Body of pancreas (tissue), 4 donors: ENCODE results near the gene PMIS2. TPM values are rescaled to one million over a fixed set of nuclear protein-coding genes. Genes with fewer than 3 reads are reported as not detected.

Source experiments
- ATAC-seq: fragments of 150-250 bp; one replicate; pipeline ENCODE4 v1.9.1; 2016
- DNase-seq, 4 donors: peaks; one replicate each; pipeline ENCODE4 v3.0.0-alpha.2; 2019
- H3K27ac ChIP-seq, 4 donors: fragments of 200-600 bp; sonication (generic); 1 replicate in 3 of 4; 2 replicates in 1 of 4; pipeline versions ENCODE4 v1.5.1 to v1.6.1; 2016 to 2019; ENCODE audit warnings: mild to moderate bottlenecking in 1 of 4, mixed read lengths in 1 of 4, moderate library complexity in 1 of 4
- H3K27me3 ChIP-seq, 2 donors: fragments of 200-600 bp; sonication (generic); one replicate each; pipeline ENCODE4 v1.6.0; 2016; ENCODE audit warnings: mild to moderate bottlenecking in 1 of 2
- H3K36me3 ChIP-seq, 2 donors: fragments of 200-600 bp; sonication (generic); replicated peaks in 1 of 2; 2 replicates each; pipeline ENCODE4 v1.5.1; 2016; ENCODE audit warnings: low read depth in 2 of 2; ENCODE audit not compliant: insufficient read depth in 1 of 2
- H3K4me1 ChIP-seq: fragments of 200-600 bp; sonication (generic); one replicate; pipeline ENCODE4 v1.6.0; 2016
- H3K4me3 ChIP-seq, 2 donors: fragments of 200-600 bp; sonication (generic); 1 replicate in 1 of 2; 2 replicates in 1 of 2; pipeline ENCODE4 v1.5.1; 2016 to 2019
- H3K9me3 ChIP-seq, 3 donors: fragments of 200-600 bp; sonication (generic); 1 replicate in 2 of 3; 2 replicates in 1 of 3; pipeline ENCODE4 v1.5.1; 2016
- CTCF ChIP-seq, 7 experiments: fragments of 450-650 bp in 4 of 7; fragments of 200-600 bp in 3 of 7; sonication (generic) in 3 of 7; IDR thresholded peaks; one replicate each; pipeline ENCODE4 v1.5.1; 2016 to 2019; ENCODE audit warnings: antibody characterized with exemption in 7 of 7
- POLR2A ChIP-seq, 3 donors: fragments of 450-650 bp; IDR thresholded peaks; one replicate each; pipeline ENCODE4 v1.6.1; 2016; ENCODE audit warnings: antibody characterized with exemption in 3 of 3, mild to moderate bottlenecking in 2 of 3
- WGBS, 2 donors: methylation state at CpG; one replicate each; pipeline ENCODE4 v1.1.5; 2017; 5-methylcytosine and 5-hydroxymethylcytosine counted together
- intact Hi-C: fragments of 100-400 bp; cut with DNase I; formaldehyde crosslinking; loops from one replicate; pipeline ENCODE4 v1.15.1; 2023
- total RNA-seq, 2 donors: library from RNA; depleted of rRNA; stranded (reverse); fragments of >200 nt; gene quantifications; one replicate each; pipeline ENCODE4 v1.1.0, GENCODE V29; 2016

The PMIS2 gene
- total RNA-seq, 2 donors from 2014 or later, result not detected

GRCh38 chr19:35577918-35578317 is 8.1 kb upstream of the PMIS2 start:
- intact Hi-C loops, result no loop called here
- H3K27me3 ChIP-seq, result no peaks in the 10 kb centered on the region
- H3K9me3 ChIP-seq, result peaks cover 0 to 8% (median 0%) of the 10 kb centered on the region in 3 donors
- 10 to 80% methylated on average over 1 of the region's 1 CpG for WGBS, 2 donors
- no peak overlapping the region for H3K4me3 ChIP-seq
- ATAC-seq (no peak), DNase-seq (no peak)
- H3K27ac ChIP-seq, result no peak overlapping the region
- H3K36me3 ChIP-seq, result no peaks in the 10 kb centered on the region
- no peak for TF ChIP-seq CTCF (IDR thresholded peaks at IDR 0.05)
- no peak for TF ChIP-seq POLR2A (IDR thresholded peaks at IDR 0.05)
- H3K4me1 ChIP-seq, result no peaks in the 10 kb centered on the region

GRCh38 chr19:35578707-35579106 is 7.3 kb upstream of the PMIS2 start:
- TF ChIP-seq POLR2A (IDR thresholded peaks at IDR 0.05), result no peak
- TF ChIP-seq CTCF (IDR thresholded peaks at IDR 0.05), result no peak
- WGBS, 2 donors, result 59 to 67% methylated on average over 7 of the region's 7 CpGs
- DNase-seq (no peak), ATAC-seq (no peak)
- H3K4me3 ChIP-seq, result no peak overlapping the region
- no peak overlapping the region for H3K27ac ChIP-seq
- H3K9me3 ChIP-seq, result peaks cover 0 to 8% (median 0%) of the 10 kb centered on the region in 3 donors
- H3K4me1 ChIP-seq, result no peaks in the 10 kb centered on the region
- no peaks in the 10 kb centered on the region for H3K36me3 ChIP-seq
- H3K27me3 ChIP-seq, result no peaks in the 10 kb centered on the region
- intact Hi-C loops, result no loop called here

- no peaks in the 10 kb centered on the region for H3K27me3 ChIP-seq
- no peaks in the 10 kb centered on the region for H3K4me1 ChIP-seq
- TF ChIP-seq POLR2A (IDR thresholded peaks at IDR 0.05) (no peak), CTCF (IDR thresholded peaks at IDR 0.05) (no peak)
- WGBS, 2 donors, result 78 to 90% methylated on average over 1 of the region's 1 CpG
- no peak for ATAC-seq
- intact Hi-C loops, result no loop called here
- H3K9me3 ChIP-seq, result no peaks in the 10 kb centered on the region
- no peak overlapping the region for H3K27ac ChIP-seq
- DNase-seq, result no peak
- H3K36me3 ChIP-seq, result no peaks in the 10 kb centered on the region
- no peak overlapping the region for H3K4me3 ChIP-seq
Measured at GRCh38 chr19:35582760-35583159, 3.2 kb upstream of the PMIS2 start.

GRCh38 chr19:35587321-35587720 is 1.3 kb downstream of the PMIS2 start:
- no peak for DNase-seq
- TF ChIP-seq CTCF (IDR thresholded peaks at IDR 0.05) (no peak), POLR2A (IDR thresholded peaks at IDR 0.05) (no peak)
- H3K9me3 ChIP-seq, result no peaks in the 10 kb centered on the region
- H3K4me1 ChIP-seq, result peaks cover 4% of the 10 kb centered on the region
- no peaks in the 10 kb centered on the region for H3K27me3 ChIP-seq
- no peaks in the 10 kb centered on the region for H3K36me3 ChIP-seq
- no peak overlapping the region for H3K27ac ChIP-seq
- H3K4me3 ChIP-seq, result no peak overlapping the region
- no peak for ATAC-seq
- intact Hi-C loops, result no loop called here
- WGBS, 2 donors, result 27 to 55% methylated on average over 1 of the region's 1 CpG

- H3K36me3 ChIP-seq, result no peaks in the 10 kb centered on the region
- no peaks in the 10 kb centered on the region for H3K27me3 ChIP-seq
- intact Hi-C loops, result no loop called here
- H3K27ac ChIP-seq, result no peak overlapping the region
- DNase-seq (no peak), ATAC-seq (no peak)
- no peak overlapping the region for H3K4me3 ChIP-seq
- WGBS, 2 donors, result 87% methylated on average over 3 of the region's 3 CpGs
- peaks cover 6% of the 10 kb centered on the region for H3K4me1 ChIP-seq
- no peaks in the 10 kb centered on the region for H3K9me3 ChIP-seq
- TF ChIP-seq CTCF (IDR thresholded peaks at IDR 0.05) (no peak), POLR2A (IDR thresholded peaks at IDR 0.05) (no peak)
Measured at GRCh38 chr19:35590875-35591274, 4.9 kb downstream of the PMIS2 start.
